Stomach (tissue), 4 donors: ENCODE data around the gene PCDHA6.

Experiments used
- CTCF ChIP-seq, 7 experiments: fragments of 450-650 bp in 4 of 7; fragments of 200-600 bp in 3 of 7; sonication (generic) in 3 of 7; IDR thresholded peaks; one replicate each; pipeline ENCODE4 v1.5.1; 2016 to 2019; ENCODE audit warnings: antibody characterized with exemption in 7 of 7, control low read depth in 2 of 7, mild to moderate bottlenecking in 1 of 7
- POLR2A ChIP-seq, 4 donors: fragments of 450-650 bp; IDR thresholded peaks; one replicate each; pipeline ENCODE4 v1.6.1; 2016; ENCODE audit warnings: antibody characterized with exemption in 4 of 4, control low read depth in 2 of 4, mild to moderate bottlenecking in 1 of 4, moderate library complexity in 1 of 4
- POLR2AphosphoS5 ChIP-seq, 3 donors: sonication (generic); formaldehyde crosslinking; IDR thresholded peaks; one replicate each; pipeline ENCODE4 v1.6.1; 2016; ENCODE audit warnings: antibody characterized with exemption in 3 of 3

DNA sequence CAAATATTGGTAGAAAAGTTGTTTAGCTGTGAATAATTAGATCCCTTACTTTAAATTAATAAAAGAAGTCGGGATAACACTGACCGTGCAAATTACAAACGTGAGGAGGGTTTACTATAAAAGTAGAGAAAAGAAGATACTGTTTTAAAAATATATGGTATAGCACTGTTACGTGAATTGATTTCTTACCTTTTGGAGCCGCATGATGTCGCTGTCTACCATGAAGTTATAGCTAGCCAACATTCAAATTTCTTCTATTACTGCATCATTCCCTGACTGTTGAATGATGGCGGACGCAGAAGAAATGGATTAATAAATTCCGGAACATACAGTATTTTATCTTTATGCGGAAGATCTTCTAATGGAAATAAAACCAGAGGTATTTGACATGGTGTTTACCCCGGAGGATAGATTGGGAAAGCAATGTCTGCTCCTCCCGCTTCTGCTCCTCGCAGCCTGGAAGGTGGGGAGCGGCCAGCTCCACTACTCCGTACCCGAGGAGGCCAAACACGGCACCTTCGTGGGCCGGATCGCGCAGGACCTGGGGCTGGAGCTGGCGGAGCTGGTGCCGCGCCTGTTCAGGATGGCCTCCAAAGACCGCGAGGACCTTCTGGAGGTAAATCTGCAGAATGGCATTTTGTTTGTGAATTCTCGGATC lies at the start of gene PCDHA6:
- TF ChIP-seq POLR2AphosphoS5 (IDR thresholded peaks at IDR 0.05): no peak
- TF ChIP-seq POLR2A (IDR thresholded peaks at IDR 0.05): no peak
- TF ChIP-seq CTCF (IDR thresholded peaks at IDR 0.05): no peak
